IPS-15b (cell line): ENCODE results near the gene NUDCD3.

Experiments used
- H3K27me3 ChIP-seq: one replicate; pipeline ENCODE4 v1.6.1; 2013; ENCODE audit warnings: low read length; ENCODE audit not compliant: control insufficient read depth, insufficient read depth
- H3K36me3 ChIP-seq: one replicate; pipeline ENCODE4 v1.6.1; 2013; ENCODE audit warnings: low read length; ENCODE audit not compliant: control insufficient read depth, insufficient read depth
- H3K4me1 ChIP-seq: one replicate; pipeline ENCODE4 v1.6.1; 2013; ENCODE audit warnings: mild to moderate bottlenecking, low read length; ENCODE audit not compliant: control insufficient read depth, insufficient read depth
- H3K4me3 ChIP-seq: one replicate; pipeline ENCODE4 v1.5.1; 2013; ENCODE audit warnings: low read depth, low read length
- H3K9ac ChIP-seq: one replicate; pipeline ENCODE4 v1.6.1; 2013; ENCODE audit warnings: low read depth, mild to moderate bottlenecking, low read length
- H3K9me3 ChIP-seq: one replicate; pipeline ENCODE4 v1.6.1; 2013; ENCODE audit warnings: mild to moderate bottlenecking, low read length; ENCODE audit not compliant: control insufficient read depth, insufficient read depth

Gene NUDCD3

DNA sequence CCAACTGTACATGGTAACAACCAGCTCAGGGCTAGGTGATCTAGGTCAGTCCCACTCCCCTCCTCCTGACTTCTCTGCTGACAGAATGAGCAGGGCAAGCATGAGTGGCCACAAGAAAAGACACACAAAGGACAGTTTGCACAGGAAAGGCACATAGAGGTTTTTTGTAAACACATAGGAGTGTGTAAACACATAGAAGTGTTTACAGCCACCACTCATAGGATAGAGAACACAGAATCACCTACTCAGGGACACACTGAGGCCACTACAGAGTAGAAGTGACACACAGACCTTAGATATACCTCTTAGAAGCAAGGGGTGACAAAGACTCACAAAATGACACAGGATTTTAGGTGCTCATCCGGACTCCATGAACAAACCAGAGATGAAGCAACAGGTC is 19.0 kb downstream of the NUDCD3 start:
- Histone ChIP-seq H3K36me3 (peaks cover 8% of the 10 kb centered on the region), H3K4me3 (no peak overlapping the region), H3K9ac (no peak overlapping the region), H3K4me1 (no peaks in the 10 kb centered on the region), H3K9me3 (no peaks in the 10 kb centered on the region), H3K27me3 (no peaks in the 10 kb centered on the region)

DNA sequence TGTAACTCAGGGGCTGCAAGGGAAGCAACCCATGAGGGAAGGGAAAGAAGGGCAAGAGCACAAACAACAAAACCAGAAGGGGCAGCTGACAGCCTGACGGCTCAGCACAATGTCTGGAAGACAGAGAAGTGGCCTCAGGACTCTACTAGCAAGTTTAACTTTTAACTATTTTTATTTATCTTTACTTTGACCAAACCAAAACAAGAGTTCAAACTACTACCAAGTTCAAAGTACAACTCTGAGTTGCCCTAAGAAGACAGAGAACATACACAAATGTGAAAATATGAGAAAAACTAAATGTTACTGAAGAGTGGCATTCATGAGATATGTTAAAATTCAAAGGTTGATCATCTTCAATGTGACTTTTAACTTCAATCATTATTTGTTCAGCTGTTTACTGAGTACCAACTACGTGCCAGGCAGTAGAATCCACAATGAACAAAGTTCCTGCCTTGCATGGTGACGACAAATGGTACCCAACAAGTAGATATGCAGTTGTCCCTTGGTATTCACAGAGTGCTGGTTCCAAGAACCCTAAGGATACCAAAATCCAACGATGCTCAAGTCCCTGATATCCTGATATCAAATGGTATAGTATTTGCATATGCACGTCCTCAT is 19.7 kb downstream of the NUDCD3 start:
- Histone ChIP-seq H3K9me3 (no peaks in the 10 kb centered on the region), H3K36me3 (peaks cover 14% of the 10 kb centered on the region), H3K27me3 (no peaks in the 10 kb centered on the region), H3K4me3 (no peak overlapping the region), H3K4me1 (no peaks in the 10 kb centered on the region), H3K9ac (no peak overlapping the region)

DNA sequence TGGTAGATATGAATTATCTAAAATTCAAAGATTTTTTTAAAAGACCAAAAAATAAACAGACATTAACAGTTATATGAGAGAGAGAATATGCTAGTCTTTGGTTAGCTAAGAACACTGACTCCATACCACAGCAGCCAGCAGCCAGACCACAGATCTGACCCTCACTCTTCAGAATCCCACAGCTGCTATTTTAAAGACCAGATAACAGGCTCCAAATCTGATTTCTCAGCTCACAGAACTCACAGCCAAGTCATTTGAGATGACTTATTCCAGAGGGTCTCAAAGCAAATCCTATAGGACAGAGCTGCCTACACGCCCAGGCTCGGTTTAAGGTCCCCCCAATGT is 20.4 kb downstream of the NUDCD3 start:
- Histone ChIP-seq H3K4me3 (no peak overlapping the region), H3K36me3 (peaks cover 14% of the 10 kb centered on the region), H3K9ac (no peak overlapping the region), H3K9me3 (no peaks in the 10 kb centered on the region), H3K27me3 (no peaks in the 10 kb centered on the region), H3K4me1 (no peaks in the 10 kb centered on the region)

DNA sequence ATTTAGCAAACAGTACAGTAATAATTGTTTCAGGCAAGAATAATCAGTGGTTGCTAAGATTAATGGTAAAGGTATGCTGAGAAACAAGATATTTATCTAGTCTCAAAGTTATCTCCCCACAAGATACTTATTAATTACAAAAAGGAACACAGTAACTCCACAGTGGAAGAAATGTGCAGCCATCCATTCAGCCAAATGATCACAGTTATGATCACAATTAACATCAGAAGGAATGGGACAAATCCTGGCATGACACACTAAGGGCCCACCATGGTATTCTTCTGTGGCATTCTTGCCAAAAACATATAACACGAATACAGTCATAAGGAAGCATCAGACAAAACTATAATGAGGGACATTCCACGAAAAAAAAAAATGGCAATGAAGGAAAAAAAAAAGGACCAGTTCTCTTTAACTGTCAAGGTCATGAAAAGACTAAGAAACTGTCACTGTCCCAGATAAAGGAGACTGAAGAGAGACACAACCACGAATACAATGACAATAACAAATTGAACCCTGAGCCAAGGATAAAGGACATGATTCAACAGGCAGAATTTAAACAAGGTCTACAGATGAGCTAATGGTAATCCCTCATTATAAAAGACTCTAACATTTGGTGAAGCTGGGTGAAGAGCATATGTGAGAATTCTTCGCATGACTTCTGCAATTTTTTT is 20.9 kb downstream of the NUDCD3 start:
- Histone ChIP-seq H3K9ac (no peak overlapping the region), H3K27me3 (no peaks in the 10 kb centered on the region), H3K4me3 (no peak overlapping the region), H3K4me1 (no peaks in the 10 kb centered on the region), H3K9me3 (no peaks in the 10 kb centered on the region), H3K36me3 (peaks cover 14% of the 10 kb centered on the region)

DNA sequence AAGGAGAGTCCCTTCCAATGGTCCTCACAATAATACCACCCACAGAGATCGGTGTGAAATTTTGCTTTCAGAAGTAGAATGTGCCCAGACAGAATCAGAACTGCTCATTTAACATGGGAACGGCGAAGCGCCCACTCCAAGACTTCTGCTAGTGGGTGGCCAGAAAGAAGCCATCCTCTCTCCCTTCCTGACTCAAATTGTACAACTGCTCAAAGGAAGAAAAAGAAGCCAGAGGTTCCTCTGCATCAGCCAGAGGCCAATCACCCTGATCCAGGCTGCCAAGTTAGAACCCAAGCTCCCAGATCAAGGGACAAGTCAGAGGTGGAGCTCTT is 23.3 kb downstream of the NUDCD3 start:
- Histone ChIP-seq H3K27me3 (no peaks in the 10 kb centered on the region), H3K4me3 (no peak overlapping the region), H3K4me1 (no peaks in the 10 kb centered on the region), H3K9me3 (no peaks in the 10 kb centered on the region), H3K36me3 (peaks cover 14% of the 10 kb centered on the region), H3K9ac (no peak overlapping the region)

DNA sequence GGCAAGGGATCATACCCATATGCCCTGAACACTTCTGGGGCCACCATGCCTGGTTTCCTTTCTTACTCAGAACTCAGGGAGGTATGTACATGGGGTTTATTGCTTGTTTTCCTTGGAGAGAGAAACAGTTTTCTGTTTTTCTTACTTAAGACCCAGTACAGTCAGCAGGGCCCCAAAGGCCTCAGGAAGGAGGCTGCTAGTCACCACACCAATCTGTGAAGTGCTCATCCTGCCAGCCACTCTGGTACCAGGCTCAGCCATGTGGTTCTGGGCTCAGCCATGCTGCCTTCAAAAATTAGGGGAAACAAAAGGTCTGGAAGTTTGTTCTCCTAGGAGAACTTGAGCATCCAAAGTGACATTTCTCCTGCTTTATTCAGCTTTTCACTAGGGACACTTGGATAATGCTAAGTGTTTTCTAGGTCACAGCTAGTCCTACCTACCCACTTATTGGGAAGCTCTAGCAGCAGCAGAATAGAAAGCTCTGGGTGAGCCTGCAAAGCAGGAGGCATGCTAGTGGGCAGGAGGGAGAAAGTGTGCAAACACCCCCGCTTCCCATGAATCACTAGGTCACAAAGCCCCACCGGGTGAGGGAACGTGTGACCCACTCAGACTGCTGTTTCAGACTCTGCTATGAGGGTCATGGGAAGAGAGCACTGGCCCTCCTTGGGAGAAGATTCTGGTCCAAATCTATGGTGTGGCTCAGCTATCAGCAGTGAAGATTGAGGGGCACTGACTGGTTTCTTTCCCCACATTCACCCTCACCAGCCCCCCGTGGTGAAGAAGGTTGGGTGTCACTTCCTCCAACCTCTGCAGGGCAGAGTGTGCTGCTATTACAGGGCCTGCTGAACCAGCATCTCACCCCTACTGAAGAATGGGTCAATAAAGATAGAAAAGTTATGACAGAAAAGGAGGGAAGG is 23.9 kb downstream of the NUDCD3 start:
- Histone ChIP-seq H3K9me3 (no peaks in the 10 kb centered on the region), H3K4me1 (no peaks in the 10 kb centered on the region), H3K36me3 (peaks cover 14% of the 10 kb centered on the region), H3K27me3 (no peaks in the 10 kb centered on the region), H3K4me3 (no peak overlapping the region), H3K9ac (no peak overlapping the region)

DNA sequence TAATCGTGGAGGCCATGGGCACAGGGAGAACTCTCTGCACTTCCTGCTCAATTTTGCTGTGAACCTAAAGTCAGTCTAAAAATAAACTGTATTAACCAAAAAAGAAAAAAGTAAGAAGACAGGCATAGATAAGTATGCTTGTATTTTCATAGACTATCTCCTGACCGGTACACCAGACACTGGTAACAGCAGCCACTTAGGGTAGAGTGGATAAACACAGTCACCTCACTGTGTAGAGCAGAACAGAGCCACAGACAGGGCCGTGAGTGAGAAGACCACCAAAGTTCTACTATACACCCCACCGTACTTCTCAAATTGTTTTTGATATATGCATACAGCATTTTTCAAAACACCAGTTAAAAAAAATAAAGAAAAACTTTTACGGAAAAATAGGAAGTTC is 25.0 kb downstream of the NUDCD3 start:
- no peaks in the 10 kb centered on the region for H3K4me1 ChIP-seq
- H3K9ac ChIP-seq = no peak overlapping the region
- peaks cover 14% of the 10 kb centered on the region for H3K36me3 ChIP-seq

DNA sequence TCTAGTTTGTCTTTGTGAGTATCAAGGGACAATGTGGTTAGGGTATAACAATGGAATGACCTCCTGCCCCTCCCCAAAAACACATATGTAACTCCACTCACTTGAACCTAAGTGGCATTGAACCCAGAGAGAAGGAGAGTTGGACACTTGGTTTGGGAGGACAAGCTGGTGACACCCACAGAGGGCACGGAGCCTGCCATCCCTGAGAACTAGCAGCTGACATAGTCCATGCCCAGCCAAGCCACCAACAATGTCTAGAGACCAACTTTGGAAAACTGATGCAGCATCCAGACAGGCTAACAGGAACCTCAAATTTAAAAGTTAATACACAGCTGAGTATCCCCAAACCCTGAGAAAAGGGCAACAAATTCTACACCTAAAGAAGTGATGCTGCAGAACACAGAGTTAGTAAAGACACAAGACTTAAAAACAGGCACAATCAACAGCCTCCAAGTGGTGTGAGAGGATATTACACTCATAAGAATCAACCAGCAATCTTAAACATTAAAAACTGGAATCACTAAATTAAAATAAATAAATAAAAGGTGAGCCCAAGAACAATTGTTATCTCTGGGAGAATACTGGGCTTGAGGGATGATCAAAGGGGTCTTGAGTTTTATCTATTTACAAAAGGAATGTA is 27.2 kb downstream of the NUDCD3 start:
- H3K27me3 ChIP-seq = no peaks in the 10 kb centered on the region
- no peak overlapping the region for H3K4me3 ChIP-seq
- H3K9me3 ChIP-seq = no peaks in the 10 kb centered on the region
- no peaks in the 10 kb centered on the region for H3K4me1 ChIP-seq
- H3K36me3 ChIP-seq = peaks cover 14% of the 10 kb centered on the region
- H3K9ac ChIP-seq = no peak overlapping the region

More for the DNA sequence above, 25.0 kb downstream of the NUDCD3 start:
- Histone ChIP-seq H3K9me3 (no peaks in the 10 kb centered on the region), H3K4me3 (no peak overlapping the region), H3K27me3 (no peaks in the 10 kb centered on the region)

DNA sequence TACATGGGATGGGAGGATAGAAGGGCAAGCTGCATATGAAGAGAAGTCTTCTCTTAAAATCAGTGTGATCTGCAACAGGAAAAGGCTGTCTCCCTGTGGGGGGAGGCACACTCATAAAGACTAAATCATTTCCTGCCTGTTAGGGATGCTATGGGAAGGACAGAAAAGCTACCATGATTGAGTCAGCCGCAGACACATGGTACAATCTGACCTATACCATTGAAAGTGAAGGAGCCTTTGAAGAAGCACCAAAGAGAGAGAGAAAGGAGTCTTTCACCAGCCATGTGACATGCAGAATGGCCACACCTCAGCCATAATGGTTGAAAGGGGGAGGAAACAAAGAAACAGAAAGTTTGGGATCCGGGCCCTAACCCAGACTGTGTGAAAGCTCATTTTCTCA is 29.1 kb downstream of the NUDCD3 start:
- H3K36me3 ChIP-seq = peaks cover 6% of the 10 kb centered on the region
- no peaks in the 10 kb centered on the region for H3K4me1 ChIP-seq
- H3K4me3 ChIP-seq = no peak overlapping the region
- H3K9me3 ChIP-seq = no peaks in the 10 kb centered on the region
- no peaks in the 10 kb centered on the region for H3K27me3 ChIP-seq
- no peak overlapping the region for H3K9ac ChIP-seq

DNA sequence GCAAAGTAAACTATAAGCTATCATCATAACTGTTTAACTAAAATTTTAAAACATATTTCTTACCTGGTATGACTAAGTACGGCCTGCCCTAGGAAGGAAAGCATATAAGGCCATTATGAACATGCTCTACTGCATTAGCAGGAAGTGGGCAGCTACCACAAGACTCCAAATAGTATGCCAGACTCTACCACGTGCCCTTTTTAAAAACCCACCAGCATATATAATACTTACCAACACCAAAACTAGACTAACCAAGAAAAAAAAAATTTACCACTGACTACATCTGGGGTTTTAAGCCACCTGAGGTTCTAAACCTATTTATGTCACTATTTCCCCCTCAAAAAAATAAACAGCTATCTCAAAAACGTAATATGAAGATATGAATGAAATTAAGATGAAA is 30.1 kb downstream of the NUDCD3 start:
- H3K36me3 ChIP-seq = no peaks in the 10 kb centered on the region

DNA sequence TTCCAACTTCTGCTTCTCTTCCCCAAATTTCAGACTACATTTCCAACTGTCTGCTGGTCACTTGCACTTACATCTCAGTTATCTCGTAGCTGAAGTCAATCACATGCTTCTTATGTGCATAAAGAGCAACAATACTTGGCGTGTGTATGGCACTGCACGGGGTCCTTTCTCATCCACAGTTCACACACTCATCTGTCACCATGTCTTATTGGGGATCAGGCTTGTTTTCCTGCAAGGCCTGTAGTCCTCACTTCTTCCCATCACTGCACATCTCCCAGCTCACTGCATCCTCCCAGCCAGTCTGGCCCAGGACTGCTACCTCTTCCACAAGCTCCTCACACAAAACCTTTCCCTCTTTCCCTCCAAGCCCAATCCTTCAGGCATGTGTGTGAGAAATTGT is 35.3 kb downstream of the NUDCD3 start:
- no peaks in the 10 kb centered on the region for H3K9me3 ChIP-seq
- no peak overlapping the region for H3K9ac ChIP-seq
- no peaks in the 10 kb centered on the region for H3K36me3 ChIP-seq
- H3K27me3 ChIP-seq = no peaks in the 10 kb centered on the region
- no peaks in the 10 kb centered on the region for H3K4me1 ChIP-seq
- H3K4me3 ChIP-seq = no peak overlapping the region

More for the DNA sequence above, 30.1 kb downstream of the NUDCD3 start:
- Histone ChIP-seq H3K4me3 (no peak overlapping the region), H3K4me1 (no peaks in the 10 kb centered on the region), H3K9ac (no peak overlapping the region), H3K9me3 (no peaks in the 10 kb centered on the region), H3K27me3 (no peaks in the 10 kb centered on the region)
